Measurements from ENCODE around the gene OCA2.
"Not testable (repeated sequence)": the region's sequence is repeated elsewhere in the genome, so short reads cannot be mapped to it uniquely, and the experiment has no call there.

Gene OCA2

GRCh38 chr15:28002136-28002861, 96.8 kb downstream of the OCA2 start:
- no peak for DNase-seq (ENCODE audit: low read depth)

GRCh38 chr15:28001641-28002040, 97.5 kb downstream of the OCA2 start:
- no peak for DNase-seq (ENCODE audit: low read depth)

- DNase-seq (ENCODE audit: low read depth): no peak
Measured at GRCh38 chr15:27993996-27994780, 104.9 kb downstream of the OCA2 start.

GRCh38 chr15:27993544-27993943, 105.6 kb downstream of the OCA2 start:
- no peak for DNase-seq (ENCODE audit: low read depth)

- no peak for DNase-seq (ENCODE audit: low read depth)
Measured at GRCh38 chr15:27990521-27991515, 108.3 kb downstream of the OCA2 start.

GRCh38 chr15:27989838-27990237, 109.3 kb downstream of the OCA2 start:
- DNase-seq (ENCODE audit: low read depth): no peak

GRCh38 chr15:27989427-27989826, 109.7 kb downstream of the OCA2 start:
- DNase-seq (ENCODE audit: low read depth): no peak

GRCh38 chr15:27985099-27985498, 114.0 kb downstream of the OCA2 start:
- no peak for DNase-seq (ENCODE audit: low read depth)

- no peak for DNase-seq (ENCODE audit: low read depth)
Measured at GRCh38 chr15:27983496-27983895, 115.6 kb downstream of the OCA2 start.

- no peak for DNase-seq (ENCODE audit: low read depth)
Measured at GRCh38 chr15:27977696-27978095, 121.4 kb downstream of the OCA2 start.

- DNase-seq (ENCODE audit: low read depth): no peak
Measured at GRCh38 chr15:27973886-27974285, 125.2 kb downstream of the OCA2 start.

- no peak for DNase-seq (ENCODE audit: low read depth)
Measured at GRCh38 chr15:27970661-27971392, 128.3 kb downstream of the OCA2 start.

- DNase-seq (ENCODE audit: low read depth): no peak
Measured at GRCh38 chr15:27967541-27967940, 131.6 kb downstream of the OCA2 start.

- no peak for DNase-seq (ENCODE audit: low read depth)
Measured at GRCh38 chr15:27965546-27965945, 133.6 kb downstream of the OCA2 start.

GRCh38 chr15:27961801-27962200, 137.3 kb downstream of the OCA2 start:
- no peak for DNase-seq (ENCODE audit: low read depth)

GRCh38 chr15:27958911-27959578, 140.1 kb downstream of the OCA2 start:
- DNase-seq (ENCODE audit: low read depth): no peak

- DNase-seq (ENCODE audit: low read depth): peak; percentile 2
Measured at GRCh38 chr15:27956285-27956684, 142.8 kb downstream of the OCA2 start.

- no peak for DNase-seq (ENCODE audit: low read depth)
Measured at GRCh38 chr15:27955087-27955486, 144.0 kb downstream of the OCA2 start.

- not testable (repeated sequence) for DNase-seq (ENCODE audit: low read depth)
Measured at GRCh38 chr15:27952593-27952992, 146.5 kb downstream of the OCA2 start.

- no peak for DNase-seq (ENCODE audit: low read depth)
Measured at GRCh38 chr15:27951191-27951890, 147.8 kb downstream of the OCA2 start.
